Occipital lobe (tissue), 2 donors: ENCODE measurements around the gene FNDC10. TPM values are rescaled to one million over a fixed set of nuclear protein-coding genes. Genes with fewer than 3 reads are reported as not detected.
A peak's percentile ranks its signal among the peaks of the same experiment; 100 is the strongest.
"Not testable (repeated sequence)": the region's sequence is repeated elsewhere in the genome, so short reads cannot be mapped to it uniquely, and the experiment has no call there.

Experiments used
- DNase-seq: peaks from one replicate; lab custom pipeline; 2025; lab: John Stamatoyannopoulos, UW
- total RNA-seq: library from RNA; depleted of rRNA; stranded (reverse); fragments of >200 nt; gene quantifications from one replicate; pipeline ENCODE4 v1.2.3, GENCODE V29; 2014

Gene FNDC10
- total RNA-seq, 1 donor from 2014 or later: 2.7 TPM

DNA sequence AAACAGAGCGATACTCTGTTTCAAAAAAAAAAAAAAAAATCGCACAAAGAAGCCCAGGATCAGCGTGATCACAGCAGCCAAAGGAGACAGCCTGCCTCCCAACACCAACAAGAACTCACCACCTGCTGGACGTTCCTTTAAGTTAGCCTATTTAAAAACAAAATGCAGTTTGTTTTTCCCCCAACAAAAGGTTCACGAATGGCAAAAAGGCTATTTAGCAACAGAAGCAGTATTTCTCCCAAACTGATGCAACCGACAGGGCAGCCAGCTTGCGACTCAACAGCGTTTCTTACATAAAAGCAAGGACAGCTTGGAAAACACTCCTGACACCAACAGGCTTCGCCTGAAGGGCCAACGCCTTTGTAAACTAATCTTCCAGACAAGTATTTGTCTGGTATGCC lies 32.0 kb downstream of the FNDC10 start:
- DNase-seq: no peak

DNA sequence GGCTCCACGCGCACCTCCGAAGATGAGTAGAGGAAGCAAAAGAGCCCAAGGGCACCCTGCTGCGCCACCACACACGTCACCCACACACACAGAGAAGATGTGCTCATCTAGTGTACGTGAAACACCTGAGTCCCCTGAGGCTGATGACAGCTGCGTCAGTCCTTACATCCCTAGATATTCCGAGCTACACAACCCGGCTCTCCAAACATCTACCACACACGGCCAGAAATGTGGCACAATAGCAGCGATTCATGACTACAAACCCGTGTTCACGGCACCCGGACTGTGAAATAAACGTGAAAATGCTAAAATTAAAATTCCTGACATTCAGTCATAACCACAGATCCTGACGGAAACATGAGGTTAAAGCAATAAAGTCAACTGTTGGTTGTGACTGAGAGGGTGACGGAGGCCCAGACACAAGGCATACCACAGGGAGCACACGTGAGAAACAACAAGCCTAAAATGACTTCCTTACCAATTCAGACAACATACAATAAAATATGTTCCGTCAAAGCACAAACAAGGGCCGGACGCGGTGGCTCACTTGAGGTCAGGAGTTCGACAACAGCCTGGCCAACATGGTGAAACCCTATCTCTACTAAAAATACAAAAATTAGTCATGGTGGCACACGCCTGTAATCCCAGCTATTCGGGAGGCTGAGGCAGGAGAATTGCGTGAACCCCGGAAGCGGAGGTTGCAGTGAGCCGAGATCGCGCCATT lies 32.6 kb downstream of the FNDC10 start:
- no peak for DNase-seq

DNA sequence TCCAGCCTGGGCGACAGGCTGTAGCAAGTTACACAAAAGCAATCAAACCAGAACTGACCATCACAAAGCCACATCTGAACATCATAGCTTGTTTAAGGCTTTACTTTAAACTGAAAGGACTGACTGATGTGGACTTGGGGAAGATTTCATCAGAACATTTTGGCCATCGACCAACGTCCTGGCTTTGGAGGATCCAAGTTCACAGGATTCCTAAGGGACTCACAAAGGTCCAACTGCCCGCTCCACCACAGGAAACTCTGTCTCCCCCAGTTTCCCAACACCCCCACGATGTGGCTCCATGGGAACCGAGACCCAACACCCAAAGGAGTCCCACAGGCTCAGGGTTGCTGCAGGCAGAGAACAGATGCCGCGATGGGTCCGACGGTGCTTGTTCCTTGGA lies 34.6 kb downstream of the FNDC10 start:
- no peak for DNase-seq

DNA sequence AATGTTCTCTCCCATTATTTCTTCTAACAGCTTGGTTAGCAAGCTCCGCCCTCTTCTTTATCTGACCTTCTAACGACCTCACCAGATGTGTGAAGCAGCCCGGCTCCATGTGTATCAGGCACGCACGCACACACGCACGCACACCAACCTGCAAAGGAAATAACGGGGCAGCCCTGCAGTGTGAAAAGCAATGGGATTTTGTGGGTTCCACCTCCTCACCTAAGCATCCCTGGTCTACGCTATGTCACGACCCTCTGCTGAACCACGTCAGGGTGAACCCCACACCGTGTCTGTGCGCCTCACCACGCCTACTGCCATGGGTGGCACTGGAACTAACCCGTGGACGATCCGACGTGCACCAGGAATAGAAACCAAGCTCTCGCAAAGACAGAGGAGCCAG lies 35.7 kb downstream of the FNDC10 start:
- no peak for DNase-seq

DNA sequence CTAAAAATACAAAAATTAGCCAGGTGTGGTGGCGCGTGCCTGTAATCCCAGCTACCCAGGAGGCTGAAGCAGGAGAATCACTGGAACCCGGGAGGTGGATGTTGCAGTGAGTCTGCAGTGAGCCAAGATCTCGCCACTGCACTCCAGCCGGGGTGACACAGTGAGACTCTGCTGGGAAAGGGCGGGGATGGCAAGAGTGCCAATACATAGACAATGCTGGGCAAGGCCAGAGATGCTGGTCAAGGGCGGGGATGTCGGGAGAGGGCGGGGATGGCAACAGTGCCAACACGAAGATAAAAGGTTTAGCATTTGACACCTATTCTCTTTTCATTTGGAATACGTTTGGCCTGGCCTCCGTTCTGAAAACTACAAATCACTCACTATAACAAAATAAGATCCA lies 36.2 kb downstream of the FNDC10 start:
- no peak for DNase-seq

DNA sequence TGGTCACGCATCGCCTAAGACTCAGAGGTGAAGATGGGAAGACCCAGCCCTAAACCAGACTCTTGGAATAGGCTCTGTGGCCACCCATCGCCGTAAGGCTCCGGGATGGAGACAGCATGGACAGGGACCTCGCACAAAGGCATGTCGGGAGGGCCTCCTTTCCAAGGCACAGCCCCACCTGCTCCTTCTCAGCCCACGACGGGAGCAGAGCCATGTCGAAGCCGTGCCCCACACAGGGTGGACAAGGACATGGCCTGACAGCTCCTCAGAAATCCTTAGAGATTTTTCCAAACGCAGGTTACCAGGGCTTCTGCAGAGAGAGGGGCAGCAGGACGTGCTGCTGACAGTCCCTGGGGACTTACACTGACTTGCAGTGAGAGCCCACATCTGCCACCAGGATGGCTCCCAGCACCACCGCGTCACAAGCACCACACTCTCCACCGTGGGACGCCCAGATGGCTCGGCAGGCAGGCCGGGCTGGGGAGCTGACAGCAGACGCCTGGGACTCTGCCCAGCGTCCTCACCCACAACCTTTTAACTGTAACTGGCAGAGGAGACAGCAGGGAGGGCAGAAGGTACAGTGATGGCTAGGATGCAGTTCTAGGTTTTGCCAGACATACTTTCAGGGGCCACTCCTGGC lies 37.3 kb downstream of the FNDC10 start:
- DNase-seq: no peak

DNA sequence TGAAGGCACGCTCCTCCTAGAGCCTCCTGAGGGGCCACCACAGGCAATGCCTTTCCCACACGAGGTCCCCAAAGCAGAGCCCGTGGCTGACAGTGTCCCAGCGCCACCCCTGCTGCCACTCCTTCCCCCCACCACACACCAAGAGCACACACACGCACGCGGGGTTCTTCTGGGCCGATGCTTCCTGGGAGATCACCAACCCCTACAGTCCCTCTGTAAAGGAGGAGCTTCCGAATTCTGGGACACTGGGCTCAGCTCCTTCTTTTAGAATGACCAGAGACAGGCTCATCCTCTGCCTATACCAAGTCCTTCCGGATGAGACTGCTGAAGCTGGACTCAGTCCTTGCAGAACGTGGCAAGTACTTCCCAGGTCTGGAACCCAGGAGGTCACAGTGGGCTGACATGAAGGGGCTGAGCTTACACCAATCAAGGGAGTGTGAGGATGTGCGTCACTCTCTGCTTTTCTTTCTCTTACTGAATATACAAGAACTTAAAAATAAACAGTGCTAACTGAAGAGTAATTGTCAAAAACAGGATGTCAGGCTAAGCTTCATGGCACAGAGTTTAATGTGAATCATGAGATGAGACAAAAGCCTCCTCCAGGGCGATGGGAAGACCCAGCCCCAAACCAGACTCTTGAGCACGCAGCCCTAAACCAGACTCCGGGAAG lies 38.0 kb downstream of the FNDC10 start:
- no peak for DNase-seq

DNA sequence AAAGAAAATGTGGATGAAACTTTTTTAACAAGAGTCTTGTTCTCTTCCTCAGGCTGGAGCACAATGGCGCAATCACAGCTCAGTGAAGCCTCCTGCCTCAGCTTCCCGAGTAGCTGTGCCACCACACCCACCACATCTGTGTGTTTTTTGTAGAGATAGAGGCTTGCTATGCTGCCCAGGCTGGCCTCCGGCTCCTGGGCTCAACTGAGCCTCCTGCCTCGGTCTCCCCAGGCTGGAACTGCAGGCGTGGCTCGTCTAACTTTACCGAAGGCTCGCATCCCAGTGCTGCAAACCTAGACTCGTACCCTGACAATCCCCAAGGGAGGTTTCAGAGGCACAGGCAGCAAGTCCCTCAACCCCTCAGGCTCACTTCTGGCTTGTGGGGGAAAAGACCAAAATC lies 39.8 kb downstream of the FNDC10 start:
- DNase-seq: no peak

DNA sequence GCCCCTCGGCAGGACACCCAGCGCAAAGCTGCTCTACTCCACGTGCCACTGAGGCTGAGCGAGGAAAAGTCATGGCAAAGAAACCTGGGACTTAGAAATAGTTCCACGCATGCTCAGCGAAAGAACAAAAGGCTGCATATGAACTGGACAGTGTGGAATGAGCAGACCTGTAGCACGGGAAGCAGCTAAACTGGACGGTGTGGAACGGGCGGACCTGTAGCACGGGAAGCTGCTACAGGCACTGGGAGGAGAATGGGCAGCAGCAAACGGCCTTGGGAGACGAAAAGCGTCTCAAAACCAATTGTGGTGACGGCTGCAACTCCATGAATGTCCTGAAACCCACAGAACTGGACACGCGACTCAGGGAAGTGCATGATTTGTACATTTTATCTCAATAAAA lies 40.9 kb downstream of the FNDC10 start:
- DNase-seq: no peak

DNA sequence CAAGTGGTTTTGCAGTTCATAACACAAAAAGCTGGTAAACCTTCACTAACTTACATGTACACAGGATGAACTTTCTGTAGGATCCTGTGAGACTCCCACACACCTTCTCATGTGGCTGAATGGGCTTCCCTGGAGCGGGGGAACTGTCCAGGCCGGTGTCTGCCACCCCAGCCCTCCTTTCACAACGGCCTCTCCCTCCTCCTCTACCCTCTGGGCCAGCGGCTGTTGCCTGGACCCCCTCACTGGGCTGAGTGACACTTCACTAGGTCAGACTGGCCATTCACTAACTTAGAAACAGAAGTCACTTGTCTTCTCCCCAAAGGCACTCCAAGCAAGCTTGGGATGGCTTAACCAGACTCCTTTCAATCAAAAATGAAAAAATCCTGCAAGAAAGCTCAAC lies 41.3 kb downstream of the FNDC10 start:
- DNase-seq: no peak

DNA sequence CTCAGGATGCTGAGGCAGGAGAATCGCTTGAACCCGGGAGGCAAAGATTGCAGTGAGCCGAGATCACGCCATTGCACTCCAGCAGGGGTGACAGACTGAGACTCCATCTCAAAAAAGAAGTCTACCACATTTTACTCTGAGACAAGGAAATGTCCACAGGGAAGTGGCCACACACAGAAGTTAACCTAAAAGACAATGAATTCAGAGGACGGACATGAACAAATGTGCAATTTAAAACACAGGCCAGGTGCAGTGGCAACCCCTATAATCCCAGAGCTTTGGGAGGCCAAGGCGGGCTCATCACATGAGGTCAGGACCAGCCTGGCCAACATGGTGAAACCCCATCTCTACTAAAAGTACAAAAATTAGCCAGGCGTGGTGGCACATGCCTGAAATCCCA lies 42.2 kb downstream of the FNDC10 start:
- DNase-seq: not testable (repeated sequence)

DNA sequence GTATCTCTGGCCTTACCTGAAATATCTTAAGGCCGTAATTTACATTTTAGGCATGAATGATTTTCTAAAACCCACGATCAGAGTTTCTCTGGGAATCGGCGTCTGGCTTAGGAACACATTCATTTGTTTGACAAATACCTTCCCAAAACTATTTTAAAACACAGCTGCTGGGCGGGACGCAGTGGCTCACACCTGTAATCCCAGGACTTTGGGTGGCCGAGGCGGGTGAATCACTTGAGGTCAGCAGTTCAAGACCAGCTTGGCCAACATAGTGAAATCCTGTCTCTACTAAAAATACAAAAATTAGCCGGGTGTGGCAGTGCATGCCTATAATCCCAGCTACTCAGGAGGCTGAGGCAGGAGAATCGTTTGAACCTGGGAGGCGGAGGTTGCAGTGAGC lies 43.0 kb downstream of the FNDC10 start:
- DNase-seq: not testable (repeated sequence)

DNA sequence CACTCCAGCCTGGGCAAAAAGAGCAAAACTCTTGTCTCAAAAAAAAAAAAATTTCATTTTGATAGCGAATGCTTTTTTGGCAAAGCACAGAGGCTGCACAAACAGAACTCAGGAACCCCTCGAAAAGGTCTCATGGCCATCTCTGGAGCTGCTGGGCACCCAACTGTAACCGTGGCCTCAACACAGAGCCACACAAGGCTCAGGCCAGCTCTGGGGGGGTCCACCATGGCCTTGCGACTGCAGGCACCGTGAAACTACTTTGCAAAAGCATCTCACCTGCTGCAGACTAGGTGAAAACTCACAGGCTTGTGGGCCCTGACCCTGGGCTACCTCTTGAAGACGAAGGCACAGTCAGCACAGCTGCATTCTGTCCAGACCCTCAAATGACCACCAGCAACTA lies 43.4 kb downstream of the FNDC10 start:
- DNase-seq: no peak

DNA sequence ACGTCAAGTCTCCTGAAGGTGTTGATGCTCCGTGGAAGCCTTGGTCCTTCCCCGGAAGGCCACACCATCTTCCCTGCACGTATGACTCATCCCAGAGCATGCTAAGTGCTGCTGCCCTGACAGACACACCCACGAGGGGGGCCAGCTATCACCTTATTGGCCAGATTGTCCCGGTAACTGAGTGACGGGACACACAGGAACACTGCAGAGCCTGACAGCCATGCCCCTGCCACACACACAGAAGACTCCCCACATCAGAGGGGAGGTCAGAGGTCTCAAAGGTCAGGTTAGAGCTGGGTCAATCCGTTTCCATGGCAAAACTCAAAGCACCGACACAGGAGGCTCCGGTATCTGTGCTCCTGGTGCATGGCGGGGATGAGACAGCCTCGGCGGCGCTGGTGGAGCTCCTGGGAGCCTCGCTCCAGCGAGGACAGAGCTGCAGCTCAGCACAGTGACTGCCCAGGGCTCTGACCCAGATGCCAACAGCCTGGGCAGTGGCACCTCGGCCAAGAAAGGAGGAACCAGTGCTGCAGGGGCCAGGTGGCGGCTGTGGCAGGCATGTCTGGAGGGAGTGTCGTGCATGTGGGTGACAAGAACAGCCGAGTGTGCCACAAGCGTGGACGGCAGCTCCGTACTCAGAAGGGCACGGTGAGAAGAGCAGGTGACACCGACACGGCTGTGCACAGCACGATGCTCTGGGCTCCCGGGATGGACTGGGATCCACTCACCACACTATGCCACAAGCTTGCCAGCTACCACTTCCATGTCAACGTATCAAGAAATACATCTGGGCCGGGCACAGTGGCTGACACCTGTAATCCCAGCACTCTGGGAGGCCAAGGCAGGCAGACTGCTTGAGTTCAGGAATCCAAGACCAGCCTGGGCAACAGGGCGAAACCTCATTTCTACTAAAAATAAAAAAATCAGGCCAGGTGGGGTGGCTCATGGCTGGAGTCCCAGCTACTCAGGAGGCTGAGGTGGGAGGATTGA lies 44.7 kb downstream of the FNDC10 start:
- DNase-seq: peak; percentile 28

DNA sequence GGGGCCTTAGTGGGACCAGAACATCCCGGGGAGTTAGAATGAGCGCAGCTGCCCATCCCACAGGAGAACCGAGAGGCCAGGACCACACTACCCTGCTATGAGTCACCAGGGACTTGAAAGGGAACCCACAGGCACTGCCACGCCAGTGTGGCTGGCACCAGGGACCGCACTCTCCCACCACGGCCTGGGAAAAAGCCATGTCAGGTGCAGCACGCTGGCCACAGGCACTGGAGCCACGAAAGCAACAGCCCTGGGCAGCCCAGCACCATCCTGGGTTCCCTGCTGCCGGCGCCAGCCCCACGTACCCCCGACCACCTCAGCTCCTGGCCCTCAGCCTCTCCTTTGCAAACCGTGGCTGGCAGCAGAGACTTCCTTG lies 45.4 kb downstream of the FNDC10 start:
- no peak for DNase-seq

DNA sequence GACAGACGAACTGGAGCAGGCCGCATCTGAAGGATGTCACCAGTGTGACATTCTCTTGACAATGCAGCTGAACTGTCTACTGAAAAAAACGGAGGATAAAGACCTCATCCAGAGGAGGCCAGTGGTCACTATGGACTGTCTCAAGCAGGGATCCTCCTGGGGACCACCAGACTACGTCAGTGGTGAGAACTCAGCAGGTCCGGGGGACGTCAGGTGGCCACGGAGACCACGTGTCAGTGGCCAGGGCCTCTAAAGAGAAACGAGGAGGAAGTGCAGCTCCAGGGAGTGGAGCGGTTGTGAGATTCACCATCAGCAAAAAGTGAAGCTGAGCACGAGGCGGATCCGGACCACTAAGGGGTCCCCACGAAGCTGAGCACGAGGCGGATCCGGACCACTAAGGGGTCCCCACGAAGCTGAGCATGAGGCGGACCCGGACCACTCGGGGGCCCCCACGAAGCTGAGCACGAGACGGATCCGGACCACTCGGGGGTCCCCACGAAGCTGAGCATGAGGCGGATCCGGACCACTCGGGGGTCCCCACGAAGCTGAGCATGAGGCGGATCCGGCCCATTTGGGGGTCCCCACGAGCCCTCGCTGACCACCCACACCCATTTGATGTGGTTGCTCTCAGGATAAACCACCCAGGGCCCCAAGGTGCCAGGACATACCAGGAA lies 46.0 kb downstream of the FNDC10 start:
- DNase-seq: no peak

DNA sequence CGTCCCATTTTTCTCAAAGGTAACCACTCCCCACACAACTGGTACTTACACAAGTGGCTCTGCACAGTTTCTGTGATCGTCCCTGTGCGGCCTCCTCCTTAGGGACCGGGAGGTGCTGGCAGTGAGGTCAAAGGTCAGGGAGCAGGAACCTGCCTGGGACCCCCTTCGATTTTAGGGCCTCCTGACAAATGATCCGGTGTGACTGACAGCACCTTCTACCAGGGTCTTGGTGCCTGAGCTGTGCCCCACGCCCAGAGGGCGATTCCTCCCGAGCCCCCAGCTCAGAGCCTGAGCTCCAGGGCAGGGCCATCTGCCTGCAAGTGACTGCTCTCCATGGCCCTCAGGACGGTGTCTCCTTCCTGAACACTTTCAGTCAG lies 47.7 kb downstream of the FNDC10 start:
- DNase-seq: no peak

DNA sequence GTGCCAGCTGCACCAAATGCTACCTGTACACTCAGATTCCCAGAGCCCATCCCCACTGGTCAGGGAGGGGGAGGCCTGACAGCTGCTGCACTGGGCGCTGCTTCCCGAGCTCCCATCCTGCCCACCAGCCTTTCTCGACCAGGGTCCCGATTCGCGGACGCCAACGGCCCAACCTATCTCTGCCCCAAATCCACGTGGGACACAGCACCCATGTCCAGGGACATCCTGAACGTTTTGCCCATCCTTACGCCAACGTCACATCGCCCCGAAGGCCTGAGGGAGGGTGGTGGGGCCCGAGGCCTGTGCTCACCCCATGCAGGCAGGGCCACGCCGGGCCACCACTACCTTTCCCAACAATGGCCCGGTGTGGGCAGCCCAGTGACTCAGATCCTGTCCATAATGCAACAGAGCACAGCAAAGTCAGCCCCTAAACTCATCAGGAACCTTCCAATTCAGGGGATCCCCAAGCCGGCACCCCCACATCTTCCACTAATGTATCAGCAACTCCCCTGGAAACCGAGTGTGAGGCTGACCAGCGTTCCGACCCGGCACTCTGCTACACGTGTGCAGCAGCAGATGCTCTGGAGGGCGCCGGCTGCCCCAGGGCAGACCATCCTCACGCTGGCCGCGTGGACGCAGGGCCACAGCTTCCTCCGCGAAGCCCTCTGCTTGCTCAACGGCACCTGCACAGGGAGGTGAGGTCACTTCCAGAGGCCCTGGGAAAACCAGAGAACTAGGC lies 48.2 kb downstream of the FNDC10 start:
- DNase-seq: no peak

DNA sequence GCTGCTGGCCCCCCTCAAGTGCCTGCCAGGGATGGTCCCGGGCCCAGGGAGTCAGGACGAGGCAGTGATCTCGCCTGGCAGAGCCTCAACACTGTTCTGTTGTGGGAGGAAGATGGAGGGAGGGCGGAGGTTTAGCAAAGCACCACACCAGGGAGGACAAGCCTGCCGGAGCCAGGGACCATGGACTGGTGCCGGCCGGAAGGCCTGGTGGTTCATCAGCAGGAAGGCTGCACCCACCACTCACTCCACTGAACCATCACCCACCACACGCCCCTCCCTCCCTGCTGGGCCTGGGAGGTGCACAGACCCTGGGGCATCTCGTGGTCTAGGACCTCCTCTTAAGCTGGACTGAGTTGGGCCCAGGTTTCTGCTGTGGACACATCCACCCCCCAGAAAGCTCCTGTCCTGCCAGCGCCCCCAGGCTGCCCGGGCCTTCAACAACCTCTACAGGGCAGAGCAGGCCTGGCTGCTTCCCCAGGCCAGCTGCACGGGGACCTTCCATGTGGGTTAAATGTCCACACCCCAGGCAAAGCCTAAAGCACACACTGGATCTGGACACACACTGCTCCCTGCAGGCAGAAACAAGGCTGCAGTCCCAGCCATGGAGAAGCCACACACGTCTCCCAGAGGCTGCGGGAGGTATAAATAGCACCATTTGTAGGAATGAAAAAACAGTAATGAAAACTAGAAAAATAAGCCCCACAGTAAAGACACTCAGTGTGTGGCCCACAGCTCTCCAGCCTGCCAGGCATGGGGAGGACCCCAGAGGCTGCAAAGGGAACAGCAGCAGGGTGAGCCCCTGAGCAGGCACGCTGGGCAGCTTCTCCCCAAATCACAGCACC lies 49.1 kb downstream of the FNDC10 start:
- peak; percentile 15 for DNase-seq

DNA sequence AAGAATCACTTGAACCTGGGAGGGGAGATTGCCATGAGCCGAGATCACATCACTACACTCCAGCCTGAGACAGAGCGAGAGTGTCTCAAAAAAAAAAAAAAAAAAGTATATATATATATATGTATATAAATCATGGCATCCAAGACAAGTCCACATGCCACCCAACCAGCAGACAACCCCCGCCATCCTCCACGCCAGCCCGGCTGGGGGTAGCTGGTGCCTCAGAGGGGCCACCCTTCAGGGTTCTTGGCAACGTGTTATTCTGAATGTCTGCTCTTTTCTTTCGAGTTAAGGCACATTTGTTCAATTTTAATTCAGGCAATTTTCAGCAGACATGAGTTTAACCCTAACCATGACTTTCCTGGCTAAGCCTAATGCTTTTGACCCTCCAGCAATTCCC lies 49.8 kb downstream of the FNDC10 start:
- no peak for DNase-seq
